HepG2 (cell line): ENCODE measurements around the gene DSG2. TPM values are rescaled to one million over a fixed set of nuclear protein-coding genes. Genes with fewer than 3 reads are reported as not detected.

Experiments
- ARID2 ChIP-seq: sonication (generic); formaldehyde crosslinking; IDR thresholded peaks from 2 replicates; pipeline ENCODE4 v1.8.1; 2022; ENCODE audit warnings: mild to moderate bottlenecking, missing genetic modification reagents, borderline replicate concordance
- CREM ChIP-seq, 2 experiments: sonication (generic) in 1 of 2; formaldehyde crosslinking in 1 of 2; IDR thresholded peaks; 2 replicates each; pipeline versions ENCODE4 v1.4.0 to v1.6.1; 2016 to 2020; ENCODE audit warnings: antibody characterized with exemption in 1 of 2, mild to moderate bottlenecking in 1 of 2, missing genetic modification reagents in 1 of 2
- E2F5 ChIP-seq: sonication (generic); formaldehyde crosslinking; conservative IDR thresholded peaks from 2 replicates; pipeline ENCODE4 v1.4.0; 2020; ENCODE audit warnings: missing genetic modification reagents
- ERF ChIP-seq: IDR thresholded peaks from 2 replicates; pipeline ENCODE4 v1.6.1; 2018; ENCODE audit warnings: missing biosample characterization, missing genetic modification reagents
- GTF2F1 ChIP-seq: fragments of 150-350 bp; IDR thresholded peaks from 2 replicates; pipeline ENCODE4 v1.6.1; 2014; ENCODE audit warnings: low read length
- MEF2D ChIP-seq: sonication (generic); formaldehyde crosslinking; IDR thresholded peaks from 2 replicates; pipeline ENCODE4 v1.5.1; 2020; ENCODE audit warnings: mild to moderate bottlenecking, missing genetic modification reagents
- RELA ChIP-seq: sonication (generic); formaldehyde crosslinking; IDR thresholded peaks from 2 replicates; pipeline ENCODE4 v1.4.0; 2020; ENCODE audit warnings: missing genetic modification reagents
- RFX3 ChIP-seq: IDR thresholded peaks from 2 replicates; pipeline ENCODE4 v1.6.1; 2016; ENCODE audit warnings: missing biosample characterization, missing genetic modification reagents
- RFXAP ChIP-seq: sonication (generic); formaldehyde crosslinking; IDR thresholded peaks from 2 replicates; pipeline ENCODE4 v1.4.0; 2020; ENCODE audit warnings: missing genetic modification reagents, borderline replicate concordance
- SMAD9 ChIP-seq: sonication (generic); formaldehyde crosslinking; IDR thresholded peaks from 2 replicates; pipeline ENCODE4 v1.5.1; 2020; ENCODE audit warnings: mild to moderate bottlenecking, missing genetic modification reagents
- SOX13 ChIP-seq, 3 experiments: fragments of 450-650 bp in 1 of 3; sonication (generic) in 1 of 3; formaldehyde crosslinking in 1 of 3; IDR thresholded peaks in 2 of 3; conservative IDR thresholded peaks in 1 of 3; 2 replicates each; pipeline versions ENCODE4 v1.5.0 to v1.6.1; 2016 to 2020; ENCODE audit warnings: antibody characterized with exemption in 1 of 3, mild to moderate bottlenecking in 1 of 3, missing compliant biosample characterization in 1 of 3, missing genetic modification reagents in 1 of 3, moderate library complexity in 1 of 3
- SOX5 ChIP-seq: IDR thresholded peaks from 2 replicates; pipeline ENCODE4 v1.6.1; 2016; ENCODE audit warnings: borderline replicate concordance
- THRA ChIP-seq: sonication (generic); formaldehyde crosslinking; IDR thresholded peaks from 2 replicates; pipeline ENCODE4 v1.4.0; 2020; ENCODE audit warnings: missing genetic modification reagents, borderline replicate concordance
- ZFP36L2 ChIP-seq: sonication (generic); formaldehyde crosslinking; IDR thresholded peaks from 2 replicates; pipeline ENCODE4 v1.4.0; 2020; ENCODE audit warnings: missing genetic modification reagents
- ZNF225 ChIP-seq: sonication (generic); formaldehyde crosslinking; IDR thresholded peaks from 2 replicates; pipeline ENCODE4 v1.4.0; 2020; ENCODE audit warnings: mild to moderate bottlenecking, missing genetic modification reagents
- ZNF3 ChIP-seq: IDR thresholded peaks from 2 replicates; pipeline ENCODE4 v1.7.0; 2017; ENCODE audit warnings: inconsistent platforms
- ZNF317 ChIP-seq: sonication (generic); formaldehyde crosslinking; IDR thresholded peaks from 2 replicates; pipeline ENCODE4 v1.5.0; 2020; ENCODE audit warnings: mild to moderate bottlenecking, missing genetic modification reagents
- ZNF33B ChIP-seq: sonication (generic); formaldehyde crosslinking; IDR thresholded peaks from 2 replicates; pipeline ENCODE4 v1.5.1; 2020; ENCODE audit warnings: mild to moderate bottlenecking, missing genetic modification reagents
- ZNF468 ChIP-seq: sonication (generic); formaldehyde crosslinking; IDR thresholded peaks from 2 replicates; pipeline ENCODE4 v1.8.0; 2022; ENCODE audit warnings: mild to moderate bottlenecking, moderate library complexity, missing genetic modification reagents
- ZNF558 ChIP-seq: sonication (generic); formaldehyde crosslinking; IDR thresholded peaks from 2 replicates; pipeline ENCODE4 v1.9.0; 2022; ENCODE audit warnings: mild to moderate bottlenecking, missing genetic modification reagents, borderline replicate concordance
- ZNF768 ChIP-seq: sonication (generic); formaldehyde crosslinking; IDR thresholded peaks from 2 replicates; pipeline ENCODE4 v1.4.0; 2020; ENCODE audit warnings: missing genetic modification reagents
- ZSCAN25 ChIP-seq: sonication (generic); formaldehyde crosslinking; IDR thresholded peaks from 2 replicates; pipeline ENCODE4 v1.8.0; 2022; ENCODE audit warnings: mild to moderate bottlenecking, missing genetic modification reagents
- polyA plus RNA-seq, 8 experiments: library from polyadenylated mRNA; depleted of rRNA in 3 of 8; stranded (reverse) in 7 of 8; unstranded in 1 of 8; fragments of >200 nt; fragmentation: Illumina TruSeq in 4 of 8; extraction: Trizol in 4 of 8; gene quantifications; 2 replicates each; pipeline versions ENCODE4 v1.2.1 to v1.2.3, GENCODE V29; 2011 to 2016; ENCODE audit warnings: low read depth in 4 of 8, missing spikeins in 1 of 8, mixed read lengths in 1 of 8; ENCODE audit not compliant: insufficient read depth in 1 of 8
- total RNA-seq, 5 experiments: library from RNA; depleted of rRNA; stranded (reverse); fragments of >200 nt; fragmentation: Illumina TruSeq; extraction: Trizol; gene quantifications; 2 replicates each; pipeline ENCODE4 v1.2.3, GENCODE V29; 2016; ENCODE audit warnings: low read depth in 1 of 5
- TF ChIP-seq, protein P1 (sequence below): sonication (generic); formaldehyde crosslinking; IDR thresholded peaks from 2 replicates; pipeline ENCODE4 v1.4.0; 2020; ENCODE audit warnings: mild to moderate bottlenecking, missing genetic modification reagents
- TF ChIP-seq, protein P2 (sequence below): IDR thresholded peaks from 2 replicates; pipeline ENCODE4 v1.6.1; 2016; ENCODE audit warnings: missing compliant biosample characterization, missing genetic modification reagents, borderline replicate concordance
- TF ChIP-seq, protein P3 (sequence below): sonication (generic); formaldehyde crosslinking; IDR thresholded peaks from 2 replicates; pipeline ENCODE4 v1.4.0; 2020; ENCODE audit warnings: missing genetic modification reagents

Gene DSG2
- total and polyA plus RNA-seq, 2 of the 13 experiments (the other 11 are each of a cell fraction or from before 2014, with no cell fraction given): 23.3 to 66.7 TPM

GRCh38 chr18:31591628-31592027 lies 93.7 kb downstream of the DSG2 start, which contains the start of gene TTR (continued):
- TF ChIP-seq, protein P1, sequence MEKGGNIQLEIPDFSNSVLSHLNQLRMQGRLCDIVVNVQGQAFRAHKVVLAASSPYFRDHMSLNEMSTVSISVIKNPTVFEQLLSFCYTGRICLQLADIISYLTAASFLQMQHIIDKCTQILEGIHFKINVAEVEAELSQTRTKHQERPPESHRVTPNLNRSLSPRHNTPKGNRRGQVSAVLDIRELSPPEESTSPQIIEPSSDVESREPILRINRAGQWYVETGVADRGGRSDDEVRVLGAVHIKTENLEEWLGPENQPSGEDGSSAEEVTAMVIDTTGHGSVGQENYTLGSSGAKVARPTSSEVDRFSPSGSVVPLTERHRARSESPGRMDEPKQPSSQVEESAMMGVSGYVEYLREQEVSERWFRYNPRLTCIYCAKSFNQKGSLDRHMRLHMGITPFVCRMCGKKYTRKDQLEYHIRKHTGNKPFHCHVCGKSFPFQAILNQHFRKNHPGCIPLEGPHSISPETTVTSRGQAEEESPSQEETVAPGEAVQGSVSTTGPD: no peak
- TF ChIP-seq GTF2F1: no peak
- no peak for TF ChIP-seq RFX3 (CRISPR knock-in tag)
- no peak for TF ChIP-seq ZNF225 (CRISPR knock-in tag)
- TF ChIP-seq ZNF768 (CRISPR knock-in tag): no peak
- no peak; the same call in 1 of the 2 replicates for TF ChIP-seq ZNF317 (CRISPR knock-in tag)
- no peak for TF ChIP-seq RFXAP (CRISPR knock-in tag)
- peak; percentile 65; the same call in 1 of the 2 replicates for TF ChIP-seq SOX5 (CRISPR knock-in tag)
- peak; percentile 46; the same call in 1 of the 2 replicates for TF ChIP-seq THRA (CRISPR knock-in tag)
- TF ChIP-seq RELA (CRISPR knock-in tag): no peak
- TF ChIP-seq ZNF33B: no peak
- TF ChIP-seq ZSCAN25 (CRISPR knock-in tag): 0 out of 2 replicates have a peak, but pooled peaks have one; percentile 41
- TF ChIP-seq, protein P2, sequence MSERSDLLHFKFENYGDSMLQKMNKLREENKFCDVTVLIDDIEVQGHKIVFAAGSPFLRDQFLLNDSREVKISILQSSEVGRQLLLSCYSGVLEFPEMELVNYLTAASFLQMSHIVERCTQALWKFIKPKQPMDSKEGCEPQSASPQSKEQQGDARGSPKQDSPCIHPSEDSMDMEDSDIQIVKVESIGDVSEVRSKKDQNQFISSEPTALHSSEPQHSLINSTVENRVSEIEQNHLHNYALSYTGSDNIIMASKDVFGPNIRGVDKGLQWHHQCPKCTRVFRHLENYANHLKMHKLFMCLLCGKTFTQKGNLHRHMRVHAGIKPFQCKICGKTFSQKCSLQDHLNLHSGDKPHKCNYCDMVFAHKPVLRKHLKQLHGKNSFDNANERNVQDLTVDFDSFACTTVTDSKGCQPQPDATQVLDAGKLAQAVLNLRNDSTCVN: no peak
- no peak for TF ChIP-seq E2F5 (CRISPR knock-in tag)
- TF ChIP-seq MEF2D (CRISPR knock-in tag): no peak
- TF ChIP-seq ZNF558 (CRISPR knock-in tag): no peak
- TF ChIP-seq SMAD9 (CRISPR knock-in tag): no peak
- TF ChIP-seq ARID2 (CRISPR knock-in tag): 0 out of 2 replicates have a peak, but pooled peaks have one; percentile 48
- TF ChIP-seq SOX13 (IDR thresholded peaks at IDR 0.05): no peak
- peak in 1 of 2 experiments; percentile 82; a peak in 2 of 4 replicates for TF ChIP-seq SOX13 (CRISPR knock-in tag; conservative IDR thresholded peaks at IDR 0.05 in 1 of 2, IDR thresholded peaks at IDR 0.05 in 1 of 2)
- no peak for TF ChIP-seq ERF
- TF ChIP-seq ZFP36L2 (CRISPR knock-in tag): no peak; the same call in 1 of the 2 replicates
- TF ChIP-seq ZNF3: no peak
- peak; percentile 57; the same call in 1 of the 2 replicates for TF ChIP-seq CREM (IDR thresholded peaks at IDR 0.05)
- TF ChIP-seq CREM (CRISPR knock-in tag; IDR thresholded peaks at IDR 0.05): no peak
- TF ChIP-seq, protein P3, sequence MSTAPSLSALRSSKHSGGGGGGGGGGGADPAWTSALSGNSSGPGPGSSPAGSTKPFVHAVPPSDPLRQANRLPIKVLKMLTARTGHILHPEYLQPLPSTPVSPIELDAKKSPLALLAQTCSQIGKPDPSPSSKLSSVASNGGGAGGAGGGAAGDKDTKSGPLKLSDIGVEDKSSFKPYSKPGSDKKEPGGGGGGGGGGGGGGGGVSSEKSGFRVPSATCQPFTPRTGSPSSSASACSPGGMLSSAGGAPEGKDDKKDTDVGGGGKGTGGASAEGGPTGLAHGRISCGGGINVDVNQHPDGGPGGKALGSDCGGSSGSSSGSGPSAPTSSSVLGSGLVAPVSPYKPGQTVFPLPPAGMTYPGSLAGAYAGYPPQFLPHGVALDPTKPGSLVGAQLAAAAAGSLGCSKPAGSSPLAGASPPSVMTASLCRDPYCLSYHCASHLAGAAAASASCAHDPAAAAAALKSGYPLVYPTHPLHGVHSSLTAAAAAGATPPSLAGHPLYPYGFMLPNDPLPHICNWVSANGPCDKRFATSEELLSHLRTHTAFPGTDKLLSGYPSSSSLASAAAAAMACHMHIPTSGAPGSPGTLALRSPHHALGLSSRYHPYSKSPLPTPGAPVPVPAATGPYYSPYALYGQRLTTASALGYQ: peak; percentile 52
- TF ChIP-seq ZNF468 (CRISPR knock-in tag): no peak
